Measurements from ENCODE around the gene NHLRC4.
A peak's percentile ranks its signal among the peaks of the same experiment; 100 is the strongest.

NHLRC4 gene

DNA sequence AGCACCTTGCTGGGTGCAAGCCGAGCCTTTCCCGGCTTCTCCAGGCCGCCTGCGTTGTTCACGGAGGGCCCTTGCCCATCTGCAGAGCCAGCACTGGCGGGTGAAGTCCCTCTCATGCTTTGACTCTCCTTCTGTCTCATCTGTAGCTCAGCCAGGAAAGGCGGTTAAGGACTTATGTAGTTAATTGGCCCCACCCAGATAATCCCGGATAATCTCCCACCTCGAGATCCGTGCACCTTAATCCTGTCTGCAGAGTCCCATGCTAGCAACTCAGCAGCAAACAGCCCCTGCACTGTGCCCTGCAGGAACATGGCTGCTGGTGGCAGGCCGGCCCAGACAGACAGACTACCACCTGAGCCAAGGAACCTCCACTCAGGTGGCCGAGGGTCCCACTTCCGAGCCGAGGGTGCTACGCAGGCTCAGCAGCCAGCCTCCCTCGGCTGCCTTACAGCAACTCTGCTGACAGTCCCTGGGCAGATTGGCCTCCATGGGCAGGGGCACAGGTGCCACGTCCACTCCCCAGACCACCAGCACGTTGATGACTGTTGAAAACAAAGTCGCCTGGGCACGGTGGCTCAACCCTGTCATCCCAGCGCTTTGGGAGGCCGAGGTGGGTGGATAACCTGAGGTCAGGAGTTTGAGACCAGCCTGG lies 40.0 kb downstream of the NHLRC4 start:
- DNase-seq: no peak

GRCh38 chr16:608019-608418 lies 41.2 kb downstream of the NHLRC4 start:
- DNase-seq: no peak

GRCh38 chr16:609316-609715 lies 42.5 kb downstream of the NHLRC4 start:
- DNase-seq: no peak

- DNase-seq: no peak
Observed at GRCh38 chr16:609984-610383, 43.2 kb downstream of the NHLRC4 start.

DNA sequence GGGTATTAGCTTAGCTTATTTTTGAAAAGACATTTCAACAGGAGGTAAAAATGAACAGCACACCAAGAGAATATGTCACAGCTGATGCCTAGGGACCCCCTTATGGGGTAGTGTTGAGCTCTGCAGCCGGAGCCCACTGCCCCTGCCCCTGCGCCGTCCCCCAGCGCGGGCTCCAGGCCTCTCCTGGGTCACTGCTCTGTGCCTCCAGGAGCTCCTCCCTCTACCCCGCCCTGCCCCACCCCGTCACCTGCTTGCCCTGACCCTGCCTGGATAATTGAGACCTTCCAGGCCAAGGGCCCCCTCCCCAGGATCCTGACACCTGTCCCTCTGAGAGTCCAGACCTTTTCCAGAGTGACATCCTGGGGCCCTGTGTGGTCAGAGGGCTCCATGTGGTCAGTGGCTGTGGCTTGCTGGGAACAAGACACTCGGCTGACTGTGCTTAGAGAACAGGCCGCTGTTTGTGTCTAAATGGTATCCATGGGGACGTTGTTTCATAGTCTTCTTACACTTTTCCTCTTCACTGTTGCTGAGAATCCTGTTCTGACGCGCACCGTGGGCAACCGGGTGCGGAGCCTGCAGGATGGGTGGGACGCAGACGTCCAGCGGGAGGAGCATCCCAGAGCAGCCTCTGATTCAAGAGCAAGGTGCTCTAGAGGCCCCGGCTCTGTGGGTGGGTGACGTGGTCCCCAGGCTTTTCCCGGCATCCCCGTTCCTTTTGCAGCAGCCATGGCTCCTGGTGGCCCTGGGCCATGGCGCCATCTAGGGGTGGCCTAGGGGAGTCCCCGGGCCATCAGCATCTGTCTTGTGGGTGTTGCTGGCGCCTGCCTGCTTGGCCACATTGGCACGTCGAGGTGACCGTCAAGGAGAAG lies 43.9 kb downstream of the NHLRC4 start:
- peak; percentile 44 for DNase-seq

GRCh38 chr16:615122-615521 lies 48.3 kb downstream of the NHLRC4 start:
- DNase-seq: no peak

GRCh38 chr16:616733-617586 lies 50.2 kb downstream of the NHLRC4 start:
- no peak for DNase-seq

DNA sequence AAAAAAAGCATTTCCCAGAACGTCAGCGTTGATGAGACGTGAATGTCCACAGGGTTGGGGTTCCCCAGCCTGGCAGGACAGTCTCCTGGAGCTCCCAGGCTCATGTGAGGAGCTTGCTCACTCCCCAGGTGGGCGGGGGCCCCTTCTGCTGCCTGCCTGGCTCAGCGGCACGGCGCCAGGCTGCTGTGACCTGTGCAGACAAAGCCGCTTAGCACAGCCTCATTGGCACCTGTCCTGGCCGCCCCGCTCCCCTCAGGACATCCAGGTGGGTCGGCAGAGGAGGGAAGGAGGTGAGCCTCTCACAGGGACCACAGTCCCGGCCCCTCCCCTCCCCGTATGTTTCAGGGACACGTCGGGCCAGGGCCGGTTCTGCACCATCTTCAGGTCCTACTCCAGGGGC lies 51.0 kb downstream of the NHLRC4 start:
- no peak for DNase-seq

Data from NCI-H1694 treated with DMSO at 0.1 percent for 48 hours (cell line).